ENCODE results near the gene SLC45A1.

The SLC45A1 gene

GRCh38 chr1:8293641-8294169 is 24.2 kb upstream of the SLC45A1 start:
- ChIA-PET POLR2A (no interaction called here), CTCF (interaction anchor here (1.5 to 2.1 kb wide), 4 partner anchors 9 to 278 kb away, joined by 3 to 7 read pairs (median 4); no protein-coding TSS in a partner anchor)
- no peak for TF ChIP-seq CTCF (IDR thresholded peaks at IDR 0.05; ENCODE audit: insufficient read depth, low read length, missing control alignments)
- no peak overlapping the region for H3K4me3 ChIP-seq (ENCODE audit: low read depth, low read length)
- DNase-seq (ENCODE audit: low read depth, low spot score): no peak

GRCh38 chr1:8294170-8294697 is 23.7 kb upstream of the SLC45A1 start:
- H3K4me3 ChIP-seq (ENCODE audit: low read depth, low read length): no peak overlapping the region
- no peak for TF ChIP-seq CTCF (IDR thresholded peaks at IDR 0.05; ENCODE audit: insufficient read depth, low read length, missing control alignments)
- no peak for DNase-seq (ENCODE audit: low read depth, low spot score)
- CTCF ChIA-PET: interaction anchor here (1.5 to 2.1 kb wide), 4 partner anchors 10 to 279 kb away, joined by 3 to 7 read pairs (median 4); no protein-coding TSS in a partner anchor
- POLR2A ChIA-PET: no interaction called here

GRCh38 chr1:8297245-8297644 is 20.7 kb upstream of the SLC45A1 start:
- ChIA-PET CTCF (interaction anchor here (3.5 kb wide), 1 partner anchor 17 kb away, joined by 13 read pairs; no protein-coding TSS in a partner anchor), POLR2A (no interaction called here)
- TF ChIP-seq CTCF (IDR thresholded peaks at IDR 0.05; ENCODE audit: insufficient read depth, low read length, missing control alignments): no peak
- H3K4me3 ChIP-seq (ENCODE audit: low read depth, low read length): no peak overlapping the region
- DNase-seq (ENCODE audit: low read depth, low spot score): no peak

- ChIA-PET POLR2A (no interaction called here), CTCF (interaction anchor here (1.4 kb wide), 1 partner anchor 14 kb away, joined by 5 read pairs; no protein-coding TSS in a partner anchor)
- DNase-seq (ENCODE audit: low read depth, low spot score): no peak
- H3K4me3 ChIP-seq (ENCODE audit: low read depth, low read length): no peak overlapping the region
- TF ChIP-seq CTCF (IDR thresholded peaks at IDR 0.05; ENCODE audit: insufficient read depth, low read length, missing control alignments): no peak
Measured at GRCh38 chr1:8299963-8300362, 18.0 kb upstream of the SLC45A1 start.

DNA sequence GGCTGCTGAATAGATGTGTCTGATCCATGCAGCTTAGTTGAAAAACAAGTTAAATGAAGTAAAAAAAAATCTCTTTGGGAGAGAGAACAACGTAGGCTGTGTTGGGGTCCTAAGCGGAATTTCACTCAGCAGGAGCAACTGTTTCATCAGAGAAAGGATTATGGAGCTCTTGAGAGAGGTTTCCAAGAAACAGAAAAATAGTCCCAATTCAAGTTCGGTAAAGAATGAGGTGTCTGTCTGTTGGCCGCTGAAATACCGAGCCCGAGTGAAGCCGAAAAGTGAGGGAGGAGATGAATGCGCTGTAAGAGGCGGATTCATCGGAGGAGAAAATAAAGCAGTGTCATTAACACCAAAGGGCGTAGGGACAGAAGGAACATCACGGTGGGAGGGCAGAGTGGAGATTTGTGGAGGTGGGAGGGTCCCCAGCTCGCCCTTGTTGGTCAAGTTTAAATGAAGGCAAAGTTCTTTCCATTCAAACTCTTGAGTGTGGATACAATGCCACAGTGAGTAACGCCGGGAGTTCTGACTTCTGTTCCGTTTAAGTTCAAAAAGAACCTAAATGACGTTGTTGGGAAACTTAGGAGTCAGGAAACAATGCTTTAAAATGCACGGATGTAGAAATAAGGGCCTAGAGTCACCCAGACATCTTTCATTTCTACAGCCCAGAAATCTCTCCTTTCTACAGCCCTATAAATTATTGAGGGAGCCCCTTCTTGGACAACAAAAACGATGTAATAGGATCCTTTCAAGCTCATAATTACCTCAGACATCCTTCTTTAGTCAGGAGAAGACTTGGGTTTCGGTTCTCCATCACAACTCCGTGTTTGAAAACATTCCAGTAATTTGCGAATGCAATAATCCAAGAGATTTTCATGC is 15.6 kb upstream of the SLC45A1 start:
- no peak overlapping the region for H3K4me3 ChIP-seq (ENCODE audit: low read depth, low read length)
- ChIA-PET CTCF (interaction anchor here (0.8 to 2.8 kb wide), 6 partner anchors 12 to 287 kb away, joined by 3 to 16 read pairs (median 6); no protein-coding TSS in a partner anchor), POLR2A (no interaction called here)
- no peak for DNase-seq (ENCODE audit: low read depth, low spot score)
- TF ChIP-seq CTCF (IDR thresholded peaks at IDR 0.05; ENCODE audit: insufficient read depth, low read length, missing control alignments): no peak

GRCh38 chr1:8303141-8303540 is 14.8 kb upstream of the SLC45A1 start:
- ChIA-PET CTCF (interaction anchor here (0.7 to 2.8 kb wide), 6 partner anchors 11 to 288 kb away, joined by 3 to 16 read pairs (median 6); no protein-coding TSS in a partner anchor), POLR2A (no interaction called here)
- peak; percentile 24 for DNase-seq (ENCODE audit: low read depth, low spot score)
- H3K4me3 ChIP-seq (ENCODE audit: low read depth, low read length): no peak overlapping the region
- no peak for TF ChIP-seq CTCF (IDR thresholded peaks at IDR 0.05; ENCODE audit: insufficient read depth, low read length, missing control alignments)

Data from AG04449 (cell line).